ENCODE measurements around the gene BEND7. TPM values are rescaled to one million over a fixed set of nuclear protein-coding genes. Genes with fewer than 3 reads are reported as not detected.
"Not testable (repeated sequence)": the region's sequence is repeated elsewhere in the genome, so short reads cannot be mapped to it uniquely, and the experiment has no call there.

The BEND7 gene
- total and polyA plus RNA-seq, 9 donors, result 5.0 to 7.3 (median 6.1) TPM

DNA sequence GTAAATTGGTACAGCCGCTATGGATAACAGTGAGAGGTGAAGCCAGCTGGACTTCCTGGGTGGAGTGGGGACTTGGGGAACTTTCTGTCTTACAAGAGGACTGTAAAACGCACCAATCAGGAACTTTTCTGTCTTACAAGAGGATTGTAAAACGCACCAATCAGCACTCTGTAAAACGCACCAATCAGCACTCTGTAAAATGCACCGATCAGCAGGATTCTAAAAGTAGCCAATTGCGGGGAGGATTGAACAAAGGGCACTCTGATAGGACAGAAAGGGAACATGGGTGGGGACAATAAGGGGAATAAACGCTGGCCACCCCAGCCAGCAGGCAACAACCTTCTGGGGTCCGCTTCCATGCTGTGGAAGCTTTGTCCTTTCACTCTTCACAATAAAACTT is 100.9 kb downstream of the BEND7 start:
- DNase-seq; H3K4me3 ChIP-seq (ENCODE audit: low read length); H3K36me3 ChIP-seq (ENCODE audit: control insufficient read depth, insufficient read depth, low read length); H3K4me1 ChIP-seq (ENCODE audit: control insufficient read depth, insufficient read depth, low read length); H3K27me3 ChIP-seq (ENCODE audit: control insufficient read depth, insufficient read depth, low read length); H3K27ac ChIP-seq (ENCODE audit: low read length); H3K9me3 ChIP-seq (replicated peaks; ENCODE audit: control insufficient read depth, low read depth, low read length): not testable (repeated sequence)
- WGBS (ENCODE audit: insufficient coverage), result 97% methylated on average over 3 of the region's 8 CpGs

DNA sequence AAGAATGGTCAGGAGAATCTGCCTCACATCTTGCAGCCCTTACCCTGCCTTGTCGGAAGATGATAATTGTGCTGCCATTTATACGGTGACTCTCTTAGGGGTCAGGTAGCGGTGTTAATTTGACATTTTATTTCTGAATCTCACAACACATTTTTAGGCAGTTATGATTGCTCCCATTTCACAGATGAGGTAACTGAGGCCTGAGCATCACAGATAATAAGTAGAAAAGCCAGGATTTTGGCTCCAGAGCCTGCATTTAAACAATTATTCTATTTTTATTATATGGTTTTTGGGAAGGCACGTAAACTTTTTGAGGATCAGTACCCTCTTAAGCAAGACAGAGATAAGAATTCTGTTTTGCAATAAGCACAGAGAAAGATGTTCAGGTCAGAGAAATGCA is 103.4 kb downstream of the BEND7 start:
- DNase-seq, result no peak
- WGBS (ENCODE audit: insufficient coverage), result no CpG with 5 or more reads among the region's 4 CpGs
- no peaks in the 10 kb centered on the region for H3K4me1 ChIP-seq (ENCODE audit: control insufficient read depth, insufficient read depth, low read length)
- H3K27ac ChIP-seq (ENCODE audit: low read length), result no peak overlapping the region
- no peaks in the 10 kb centered on the region for H3K27me3 ChIP-seq (ENCODE audit: control insufficient read depth, insufficient read depth, low read length)
- no peaks in the 10 kb centered on the region for H3K36me3 ChIP-seq (ENCODE audit: control insufficient read depth, insufficient read depth, low read length)
- peaks cover 2% of the 10 kb centered on the region for H3K9me3 ChIP-seq (replicated peaks; ENCODE audit: control insufficient read depth, low read depth, low read length)
- H3K4me3 ChIP-seq (ENCODE audit: low read length), result no peak overlapping the region

DNA sequence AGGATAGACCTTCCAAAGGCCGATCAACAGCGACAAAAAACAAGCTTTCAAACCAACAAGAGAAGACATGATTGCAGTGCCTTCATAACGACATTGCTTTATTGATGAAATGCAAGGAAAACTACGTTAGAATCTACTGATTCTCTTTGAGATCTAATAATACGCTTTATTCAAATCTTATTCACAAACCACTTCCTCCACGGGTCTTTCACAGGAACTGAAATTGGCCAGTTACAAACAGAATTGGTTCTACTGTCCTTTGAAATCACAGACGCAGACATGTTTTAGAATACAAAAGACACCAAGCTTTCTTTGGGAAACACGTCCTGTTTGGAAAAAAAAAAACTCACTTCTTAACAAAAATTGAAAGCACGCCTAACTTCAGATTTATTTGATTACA is 106.0 kb downstream of the BEND7 start:
- 89% methylated on average over 5 of the region's 9 CpGs for WGBS (ENCODE audit: insufficient coverage)

DNA sequence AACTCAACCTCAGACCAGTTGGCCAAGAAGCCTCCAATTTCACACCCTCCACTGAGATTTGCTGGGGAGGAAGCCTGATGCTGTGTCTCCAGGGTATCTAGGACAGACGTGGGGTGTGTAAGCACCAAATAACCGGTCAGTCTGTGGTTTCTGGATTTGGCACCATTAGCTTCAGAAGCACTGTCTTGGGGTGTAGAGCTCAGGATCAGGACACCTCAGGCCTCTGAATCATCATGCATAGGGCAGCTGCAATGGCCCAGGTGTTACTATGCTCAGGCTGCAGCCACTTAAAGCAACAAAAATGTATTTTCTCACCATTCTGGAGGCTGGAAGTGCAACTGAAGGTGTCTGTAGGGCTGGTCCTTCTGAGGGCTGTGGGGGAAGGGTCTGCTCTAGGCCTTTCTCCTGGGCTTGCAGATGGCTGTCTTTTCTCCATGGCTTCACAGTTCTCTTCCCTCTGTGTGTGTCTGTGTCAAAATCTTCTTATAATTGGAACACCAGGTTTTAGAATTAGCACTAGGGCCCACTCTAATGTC is 107.4 kb downstream of the BEND7 start:
- no peak for DNase-seq
- no peaks in the 10 kb centered on the region for H3K27me3 ChIP-seq (ENCODE audit: control insufficient read depth, insufficient read depth, low read length)
- no peak overlapping the region for H3K4me3 ChIP-seq (ENCODE audit: low read length)
- H3K36me3 ChIP-seq (ENCODE audit: control insufficient read depth, insufficient read depth, low read length), result no peaks in the 10 kb centered on the region
- H3K27ac ChIP-seq (ENCODE audit: low read length), result no peak overlapping the region
- WGBS (ENCODE audit: insufficient coverage), result 54% methylated on average over 2 of the region's 2 CpGs
- H3K4me1 ChIP-seq (ENCODE audit: control insufficient read depth, insufficient read depth, low read length), result no peaks in the 10 kb centered on the region
- H3K9me3 ChIP-seq (replicated peaks; ENCODE audit: control insufficient read depth, low read depth, low read length), result peaks cover 2% of the 10 kb centered on the region

More for the DNA sequence above, 106.0 kb downstream of the BEND7 start:
- Histone ChIP-seq H3K27me3 (ENCODE audit: control insufficient read depth, insufficient read depth, low read length) (no peaks in the 10 kb centered on the region), H3K4me3 (ENCODE audit: low read length) (no peak overlapping the region), H3K27ac (ENCODE audit: low read length) (no peak overlapping the region), H3K9me3 (replicated peaks; ENCODE audit: control insufficient read depth, low read depth, low read length) (peaks cover 2% of the 10 kb centered on the region), H3K36me3 (ENCODE audit: control insufficient read depth, insufficient read depth, low read length) (no peaks in the 10 kb centered on the region), H3K4me1 (ENCODE audit: control insufficient read depth, insufficient read depth, low read length) (no peaks in the 10 kb centered on the region)
- no peak for DNase-seq

DNA sequence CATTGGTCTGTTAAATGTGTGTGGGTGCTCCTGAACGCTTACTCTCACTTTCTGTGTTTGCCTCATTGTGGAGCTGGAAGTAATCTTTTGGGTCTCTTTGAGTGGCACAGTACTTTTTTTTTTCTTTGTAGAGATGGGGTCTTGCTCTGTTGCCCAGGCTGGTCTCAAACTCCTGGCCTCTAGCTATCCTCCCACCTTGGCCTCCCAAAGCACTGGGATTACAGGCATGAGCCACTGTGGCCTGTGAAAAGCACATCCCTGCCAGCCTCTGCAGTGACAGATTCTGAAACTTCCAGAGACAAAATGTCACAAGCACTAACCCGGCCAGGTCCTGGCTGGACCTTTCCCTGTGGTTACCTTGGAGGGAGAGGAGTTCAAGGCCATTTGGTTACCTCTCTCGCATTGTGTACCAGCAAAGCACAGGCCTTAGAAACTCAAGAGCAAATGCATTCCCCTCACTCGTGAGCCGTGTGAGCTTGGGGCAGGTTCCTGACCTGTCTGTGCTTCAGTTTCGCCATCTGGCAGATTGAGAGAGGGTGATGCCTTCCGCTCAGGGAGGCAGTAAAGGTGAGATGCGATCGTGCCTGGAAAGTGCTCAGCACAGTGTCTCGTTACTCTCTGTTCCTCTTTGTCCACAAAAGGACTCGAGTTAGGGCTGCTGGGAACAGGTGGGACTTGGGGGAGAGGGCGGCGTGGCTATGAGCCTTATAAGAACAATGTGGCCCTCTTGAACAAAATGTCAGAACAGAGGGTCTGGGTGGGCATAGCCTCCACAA is 108.1 kb downstream of the BEND7 start:
- Histone ChIP-seq H3K36me3 (ENCODE audit: control insufficient read depth, insufficient read depth, low read length) (no peaks in the 10 kb centered on the region), H3K4me3 (ENCODE audit: low read length) (no peak overlapping the region), H3K4me1 (ENCODE audit: control insufficient read depth, insufficient read depth, low read length) (no peaks in the 10 kb centered on the region), H3K27me3 (ENCODE audit: control insufficient read depth, insufficient read depth, low read length) (no peaks in the 10 kb centered on the region), H3K27ac (ENCODE audit: low read length) (no peak overlapping the region), H3K9me3 (replicated peaks; ENCODE audit: control insufficient read depth, low read depth, low read length) (peaks cover 2% of the 10 kb centered on the region)
- 78% methylated on average over 7 of the region's 13 CpGs for WGBS (ENCODE audit: insufficient coverage)
- DNase-seq, result no peak

DNA sequence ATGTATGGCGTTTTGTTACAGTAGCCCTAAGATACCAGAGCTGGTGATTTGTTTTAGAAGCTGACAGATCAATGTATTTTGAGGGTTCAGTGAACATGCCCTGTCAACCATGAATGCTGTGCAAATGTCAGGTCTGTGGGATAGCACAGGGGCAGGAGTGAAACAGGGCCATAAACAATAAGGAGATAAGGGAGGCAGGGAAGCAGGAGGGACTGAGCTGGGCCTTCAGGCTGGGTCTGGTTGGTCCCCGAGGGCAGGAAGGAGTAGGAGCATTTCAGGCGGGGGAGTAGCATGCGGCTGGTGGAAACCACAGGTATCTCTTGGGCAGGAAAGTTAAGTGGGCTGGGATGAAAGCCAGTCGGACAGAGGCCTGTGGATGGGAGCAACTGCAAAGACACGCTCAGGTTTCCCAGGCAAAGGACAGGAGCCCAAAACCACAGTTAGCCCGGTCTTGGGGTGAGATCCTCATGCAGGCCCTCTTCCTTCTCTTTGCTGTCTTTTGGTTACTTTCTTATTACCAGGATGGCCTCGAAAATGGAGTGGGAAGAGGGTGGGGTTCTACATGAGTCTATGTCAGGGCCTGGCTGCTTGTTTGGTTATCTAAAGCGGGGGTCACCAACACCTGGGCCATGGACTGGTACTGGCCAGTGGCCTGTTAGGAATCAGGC is 111.2 kb downstream of the BEND7 start:
- no peak overlapping the region for H3K27ac ChIP-seq (ENCODE audit: low read length)
- DNase-seq, result no peak
- no peak overlapping the region for H3K4me3 ChIP-seq (ENCODE audit: low read length)
- no peaks in the 10 kb centered on the region for H3K4me1 ChIP-seq (ENCODE audit: control insufficient read depth, insufficient read depth, low read length)
- no peaks in the 10 kb centered on the region for H3K9me3 ChIP-seq (replicated peaks; ENCODE audit: control insufficient read depth, low read depth, low read length)
- H3K36me3 ChIP-seq (ENCODE audit: control insufficient read depth, insufficient read depth, low read length), result no peaks in the 10 kb centered on the region
- no peaks in the 10 kb centered on the region for H3K27me3 ChIP-seq (ENCODE audit: control insufficient read depth, insufficient read depth, low read length)
- WGBS (ENCODE audit: insufficient coverage), result 84% methylated on average over 7 of the region's 9 CpGs

DNA sequence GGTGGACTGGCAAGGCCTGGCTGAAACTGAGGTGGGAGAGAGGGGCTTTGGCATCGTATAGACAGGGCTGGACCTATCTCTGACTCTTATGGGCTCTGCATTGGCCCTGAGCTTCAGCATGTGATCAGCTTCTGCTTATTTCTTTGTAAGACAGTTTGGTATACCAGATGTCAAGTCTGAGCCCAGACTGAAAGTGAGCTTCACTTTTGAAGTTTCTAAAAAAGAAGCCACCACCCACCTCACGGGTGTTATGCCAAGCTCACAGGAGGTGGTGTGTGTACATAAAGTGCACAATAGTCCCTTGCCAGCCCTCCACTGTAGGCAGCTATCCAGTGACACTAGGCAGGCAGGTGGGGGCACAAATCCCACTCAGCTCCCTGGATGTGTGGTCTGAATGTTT is 112.1 kb downstream of the BEND7 start:
- Histone ChIP-seq H3K9me3 (replicated peaks; ENCODE audit: control insufficient read depth, low read depth, low read length) (no peaks in the 10 kb centered on the region), H3K4me3 (ENCODE audit: low read length) (no peak overlapping the region), H3K36me3 (ENCODE audit: control insufficient read depth, insufficient read depth, low read length) (no peaks in the 10 kb centered on the region), H3K4me1 (ENCODE audit: control insufficient read depth, insufficient read depth, low read length) (no peaks in the 10 kb centered on the region), H3K27ac (ENCODE audit: low read length) (no peak overlapping the region), H3K27me3 (ENCODE audit: control insufficient read depth, insufficient read depth, low read length) (no peaks in the 10 kb centered on the region)
- DNase-seq, result no peak
- 90% methylated on average over 1 of the region's 2 CpGs for WGBS (ENCODE audit: insufficient coverage)

DNA sequence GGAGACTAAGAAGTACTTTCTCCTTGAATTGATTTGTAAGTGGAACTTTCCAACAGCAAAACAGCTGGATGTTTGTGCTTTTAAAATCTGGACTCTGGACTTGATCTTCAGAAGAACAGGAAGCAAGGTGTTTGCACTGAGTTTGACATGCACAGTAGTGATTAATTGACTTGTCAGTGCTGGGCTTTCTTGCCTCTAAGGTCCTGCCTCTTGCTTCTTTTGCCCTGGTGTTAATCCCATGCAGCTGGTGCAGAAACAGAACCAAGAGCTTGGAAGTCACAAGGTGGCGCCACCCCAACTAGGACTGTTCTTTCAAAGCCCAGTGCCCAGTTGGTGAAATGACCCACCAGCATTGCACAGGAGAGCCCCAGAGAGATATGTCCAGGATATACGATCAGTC is 114.0 kb downstream of the BEND7 start:
- Histone ChIP-seq H3K36me3 (ENCODE audit: control insufficient read depth, insufficient read depth, low read length) (no peaks in the 10 kb centered on the region), H3K27ac (ENCODE audit: low read length) (no peak overlapping the region), H3K4me3 (ENCODE audit: low read length) (no peak overlapping the region), H3K9me3 (replicated peaks; ENCODE audit: control insufficient read depth, low read depth, low read length) (no peaks in the 10 kb centered on the region), H3K27me3 (ENCODE audit: control insufficient read depth, insufficient read depth, low read length) (no peaks in the 10 kb centered on the region), H3K4me1 (ENCODE audit: control insufficient read depth, insufficient read depth, low read length) (no peaks in the 10 kb centered on the region)
- DNase-seq, result no peak
- WGBS (ENCODE audit: insufficient coverage), result 52% methylated on average over 2 of the region's 2 CpGs

DNA sequence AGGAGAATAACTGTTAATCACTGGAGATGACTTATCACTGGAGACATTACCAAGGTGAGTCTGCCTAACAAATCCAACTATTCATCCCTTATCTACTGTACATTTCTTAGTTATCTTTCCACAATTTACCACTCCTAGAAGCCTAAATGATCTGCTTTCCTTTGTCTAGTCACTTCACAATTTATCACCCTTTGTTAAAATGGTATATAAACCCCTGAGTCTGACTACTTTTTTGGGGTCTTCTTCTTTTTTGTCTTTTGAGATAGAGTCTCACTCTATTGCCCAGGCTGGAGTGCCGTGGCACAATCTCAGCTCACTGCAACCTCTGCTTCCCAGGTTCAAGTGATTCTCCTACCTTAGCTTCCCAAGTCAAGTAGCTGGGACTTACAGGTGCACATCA is 114.7 kb downstream of the BEND7 start:
- H3K9me3 ChIP-seq (replicated peaks; ENCODE audit: control insufficient read depth, low read depth, low read length), result no peaks in the 10 kb centered on the region
- no peaks in the 10 kb centered on the region for H3K4me1 ChIP-seq (ENCODE audit: control insufficient read depth, insufficient read depth, low read length)
- DNase-seq, result no peak
- WGBS (ENCODE audit: insufficient coverage), result no CpG with 5 or more reads among the region's 1 CpG
- no peak overlapping the region for H3K27ac ChIP-seq (ENCODE audit: low read length)
- no peak overlapping the region for H3K4me3 ChIP-seq (ENCODE audit: low read length)
- H3K27me3 ChIP-seq (ENCODE audit: control insufficient read depth, insufficient read depth, low read length), result no peaks in the 10 kb centered on the region
- no peaks in the 10 kb centered on the region for H3K36me3 ChIP-seq (ENCODE audit: control insufficient read depth, insufficient read depth, low read length)

DNA sequence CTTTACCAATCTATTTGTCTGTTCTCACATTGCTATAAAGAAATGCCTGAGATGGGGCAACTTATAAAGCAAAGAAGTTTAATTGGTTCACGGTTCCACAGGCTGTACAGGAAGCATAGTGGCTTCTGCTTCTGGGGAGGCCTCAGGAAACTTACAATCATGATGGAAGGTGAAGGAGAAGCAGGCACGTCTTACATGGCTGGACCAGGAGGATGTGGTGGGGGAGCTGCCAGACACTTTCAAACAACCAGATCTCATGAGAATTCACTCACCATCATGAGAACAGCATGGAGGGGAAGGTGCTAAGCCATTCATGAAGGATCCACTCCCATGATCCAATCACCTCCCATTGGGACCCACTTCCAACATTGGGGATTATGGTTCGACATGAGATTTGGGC is 115.9 kb downstream of the BEND7 start:
- 83% methylated on average over 1 of the region's 3 CpGs for WGBS (ENCODE audit: insufficient coverage)
- Histone ChIP-seq H3K4me3 (ENCODE audit: low read length) (no peak overlapping the region), H3K27me3 (ENCODE audit: control insufficient read depth, insufficient read depth, low read length) (no peaks in the 10 kb centered on the region), H3K27ac (ENCODE audit: low read length) (no peak overlapping the region), H3K9me3 (replicated peaks; ENCODE audit: control insufficient read depth, low read depth, low read length) (no peaks in the 10 kb centered on the region), H3K36me3 (ENCODE audit: control insufficient read depth, insufficient read depth, low read length) (no peaks in the 10 kb centered on the region), H3K4me1 (ENCODE audit: control insufficient read depth, insufficient read depth, low read length) (no peaks in the 10 kb centered on the region)
- DNase-seq, result no peak
